ENCODE results near the gene CAMK1. TPM values are rescaled to one million over a fixed set of nuclear protein-coding genes. Genes with fewer than 3 reads are reported as not detected.

Gene CAMK1
- total and polyA plus RNA-seq, 9 of the 15 experiments (the other 6 are each of a cell fraction or from before 2014, with no cell fraction given) = 0.23 to 10.7 (median 6.0) TPM

DNA sequence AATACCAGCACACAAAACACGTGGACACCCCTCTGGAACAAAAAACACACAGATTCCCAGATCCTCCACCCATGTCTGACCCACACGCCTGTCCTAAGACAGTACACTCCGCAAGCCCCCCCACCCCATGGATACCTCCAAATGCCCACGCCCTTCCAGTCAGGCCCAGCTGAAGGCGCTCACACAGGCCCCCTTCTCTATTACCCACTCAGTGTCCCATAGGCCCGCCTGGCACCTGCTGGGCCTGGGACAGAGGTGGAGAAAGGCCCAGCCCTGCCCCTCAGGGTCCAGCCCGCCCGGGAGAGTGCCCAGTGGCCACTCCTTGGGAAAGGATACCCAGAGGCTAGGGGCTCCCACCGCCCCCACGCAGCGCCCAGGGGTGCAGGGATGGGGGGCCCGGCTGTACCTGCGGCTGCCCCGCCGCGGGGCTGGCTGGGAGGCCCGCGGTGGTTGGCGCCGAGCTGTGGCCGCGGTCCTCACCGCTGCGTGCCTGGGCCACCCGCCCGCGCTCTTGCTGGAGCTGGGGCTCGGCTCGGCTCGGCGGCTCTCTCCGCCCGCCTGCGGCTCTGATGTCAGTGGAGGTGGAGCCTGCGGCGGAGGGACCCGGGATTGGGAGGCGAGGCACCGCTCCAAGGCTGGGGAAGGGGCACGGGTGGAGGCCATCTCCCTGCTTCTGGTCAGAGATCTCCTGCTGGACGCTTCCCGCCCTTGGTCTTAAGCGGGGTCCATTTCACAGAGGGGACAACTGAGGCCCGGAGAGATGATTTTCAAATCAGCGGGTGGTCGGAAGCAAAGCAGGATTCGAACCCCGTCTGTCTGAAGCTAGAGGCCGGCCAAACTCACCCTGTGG is at the start of gene CAMK1 (continued):
- TF ChIP-seq, protein P1, sequence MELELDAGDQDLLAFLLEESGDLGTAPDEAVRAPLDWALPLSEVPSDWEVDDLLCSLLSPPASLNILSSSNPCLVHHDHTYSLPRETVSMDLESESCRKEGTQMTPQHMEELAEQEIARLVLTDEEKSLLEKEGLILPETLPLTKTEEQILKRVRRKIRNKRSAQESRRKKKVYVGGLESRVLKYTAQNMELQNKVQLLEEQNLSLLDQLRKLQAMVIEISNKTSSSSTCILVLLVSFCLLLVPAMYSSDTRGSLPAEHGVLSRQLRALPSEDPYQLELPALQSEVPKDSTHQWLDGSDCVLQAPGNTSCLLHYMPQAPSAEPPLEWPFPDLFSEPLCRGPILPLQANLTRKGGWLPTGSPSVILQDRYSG (tag; conservative IDR thresholded peaks at IDR 0.05; ENCODE audit: low read depth) = no peak
- TF ChIP-seq, protein P2, sequence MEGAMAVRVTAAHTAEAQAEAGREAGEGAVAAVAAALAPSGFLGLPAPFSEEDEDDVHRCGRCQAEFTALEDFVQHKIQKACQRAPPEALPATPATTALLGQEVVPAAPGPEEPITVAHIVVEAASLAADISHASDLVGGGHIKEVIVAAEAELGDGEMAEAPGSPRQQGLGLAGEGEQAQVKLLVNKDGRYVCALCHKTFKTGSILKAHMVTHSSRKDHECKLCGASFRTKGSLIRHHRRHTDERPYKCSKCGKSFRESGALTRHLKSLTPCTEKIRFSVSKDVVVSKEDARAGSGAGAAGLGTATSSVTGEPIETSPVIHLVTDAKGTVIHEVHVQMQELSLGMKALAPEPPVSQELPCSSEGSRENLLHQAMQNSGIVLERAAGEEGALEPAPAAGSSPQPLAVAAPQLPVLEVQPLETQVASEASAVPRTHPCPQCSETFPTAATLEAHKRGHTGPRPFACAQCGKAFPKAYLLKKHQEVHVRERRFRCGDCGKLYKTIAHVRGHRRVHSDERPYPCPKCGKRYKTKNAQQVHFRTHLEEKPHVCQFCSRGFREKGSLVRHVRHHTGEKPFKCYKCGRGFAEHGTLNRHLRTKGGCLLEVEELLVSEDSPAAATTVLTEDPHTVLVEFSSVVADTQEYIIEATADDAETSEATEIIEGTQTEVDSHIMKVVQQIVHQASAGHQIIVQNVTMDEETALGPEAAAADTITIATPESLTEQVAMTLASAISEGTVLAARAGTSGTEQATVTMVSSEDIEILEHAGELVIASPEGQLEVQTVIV (CRISPR knock-in tag; IDR thresholded peaks at IDR 0.05; ENCODE audit: borderline replicate concordance) = no peak
- TF ChIP-seq CBX2 (IDR thresholded peaks at IDR 0.05; ENCODE audit: insufficient read depth, low read length, poor library complexity, severe bottlenecking) (no peak), ZC3H11A (IDR thresholded peaks at IDR 0.05; ENCODE audit: low read depth, low read length) (no peak), ZNF589 (CRISPR knock-in tag; IDR thresholded peaks at IDR 0.05; ENCODE audit: low read depth) (no peak), SMARCA4 (IDR thresholded peaks at IDR 0.05) (no peak), ZNF586 (CRISPR knock-in tag; conservative IDR thresholded peaks at IDR 0.05) (no peak), RB1 (IDR thresholded peaks at IDR 0.05; ENCODE audit: low read depth) (peak; percentile 56; the same call in 1 of the 2 replicates), SP1 (CRISPR knock-in tag; IDR thresholded peaks at IDR 0.05) (no peak), CEBPG (CRISPR knock-in tag; IDR thresholded peaks at IDR 0.05) (no peak), CEBPG (tag; conservative IDR thresholded peaks at IDR 0.05 in 1 of 2, IDR thresholded peaks at IDR 0.05 in 1 of 2) (no peak), PRMT5 (CRISPR knock-in tag; IDR thresholded peaks at IDR 0.05) (no peak), FOSL1 (tag; conservative IDR thresholded peaks at IDR 0.05) (no peak), EP300 (IDR thresholded peaks at IDR 0.05; ENCODE audit: low read length) (no peak), SOX6 (IDR thresholded peaks at IDR 0.05) (no peak), FOXJ3 (CRISPR knock-in tag; IDR thresholded peaks at IDR 0.05) (no peak), ETS2 (tag; IDR thresholded peaks at IDR 0.05; ENCODE audit: borderline replicate concordance, poor library complexity, severe bottlenecking) (no peak), HNRNPL (IDR thresholded peaks at IDR 0.05; ENCODE audit: low read depth, low read length) (no peak)
- TF ChIP-seq, protein P3, sequence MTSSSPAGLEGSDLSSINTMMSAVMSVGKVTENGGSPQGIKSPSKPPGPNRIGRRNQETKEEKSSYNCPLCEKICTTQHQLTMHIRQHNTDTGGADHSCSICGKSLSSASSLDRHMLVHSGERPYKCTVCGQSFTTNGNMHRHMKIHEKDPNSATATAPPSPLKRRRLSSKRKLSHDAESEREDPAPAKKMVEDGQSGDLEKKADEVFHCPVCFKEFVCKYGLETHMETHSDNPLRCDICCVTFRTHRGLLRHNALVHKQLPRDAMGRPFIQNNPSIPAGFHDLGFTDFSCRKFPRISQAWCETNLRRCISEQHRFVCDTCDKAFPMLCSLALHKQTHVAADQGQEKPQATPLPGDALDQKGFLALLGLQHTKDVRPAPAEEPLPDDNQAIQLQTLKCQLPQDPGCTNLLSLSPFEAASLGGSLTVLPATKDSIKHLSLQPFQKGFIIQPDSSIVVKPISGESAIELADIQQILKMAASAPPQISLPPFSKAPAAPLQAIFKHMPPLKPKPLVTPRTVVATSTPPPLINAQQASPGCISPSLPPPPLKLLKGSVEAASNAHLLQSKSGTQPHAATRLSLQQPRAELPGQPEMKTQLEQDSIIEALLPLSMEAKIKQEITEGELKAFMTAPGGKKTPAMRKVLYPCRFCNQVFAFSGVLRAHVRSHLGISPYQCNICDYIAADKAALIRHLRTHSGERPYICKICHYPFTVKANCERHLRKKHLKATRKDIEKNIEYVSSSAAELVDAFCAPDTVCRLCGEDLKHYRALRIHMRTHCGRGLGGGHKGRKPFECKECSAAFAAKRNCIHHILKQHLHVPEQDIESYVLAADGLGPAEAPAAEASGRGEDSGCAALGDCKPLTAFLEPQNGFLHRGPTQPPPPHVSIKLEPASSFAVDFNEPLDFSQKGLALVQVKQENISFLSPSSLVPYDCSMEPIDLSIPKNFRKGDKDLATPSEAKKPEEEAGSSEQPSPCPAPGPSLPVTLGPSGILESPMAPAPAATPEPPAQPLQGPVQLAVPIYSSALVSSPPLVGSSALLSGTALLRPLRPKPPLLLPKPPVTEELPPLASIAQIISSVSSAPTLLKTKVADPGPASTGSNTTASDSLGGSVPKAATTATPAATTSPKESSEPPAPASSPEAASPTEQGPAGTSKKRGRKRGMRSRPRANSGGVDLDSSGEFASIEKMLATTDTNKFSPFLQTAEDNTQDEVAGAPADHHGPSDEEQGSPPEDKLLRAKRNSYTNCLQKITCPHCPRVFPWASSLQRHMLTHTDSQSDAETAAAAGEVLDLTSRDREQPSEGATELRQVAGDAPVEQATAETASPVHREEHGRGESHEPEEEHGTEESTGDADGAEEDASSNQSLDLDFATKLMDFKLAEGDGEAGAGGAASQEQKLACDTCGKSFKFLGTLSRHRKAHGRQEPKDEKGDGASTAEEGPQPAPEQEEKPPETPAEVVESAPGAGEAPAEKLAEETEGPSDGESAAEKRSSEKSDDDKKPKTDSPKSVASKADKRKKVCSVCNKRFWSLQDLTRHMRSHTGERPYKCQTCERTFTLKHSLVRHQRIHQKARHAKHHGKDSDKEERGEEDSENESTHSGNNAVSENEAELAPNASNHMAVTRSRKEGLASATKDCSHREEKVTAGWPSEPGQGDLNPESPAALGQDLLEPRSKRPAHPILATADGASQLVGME (CRISPR knock-in tag; IDR thresholded peaks at IDR 0.05) = no peak
